GM19238 (cell line): ENCODE results near the gene PTGFRN.

Experiments
- DNase-seq: peaks from one replicate; pipeline ENCODE4 v3.0.0; 2011; ENCODE audit warnings: low spot score; ENCODE audit not compliant: insufficient read length

The PTGFRN gene

DNA sequence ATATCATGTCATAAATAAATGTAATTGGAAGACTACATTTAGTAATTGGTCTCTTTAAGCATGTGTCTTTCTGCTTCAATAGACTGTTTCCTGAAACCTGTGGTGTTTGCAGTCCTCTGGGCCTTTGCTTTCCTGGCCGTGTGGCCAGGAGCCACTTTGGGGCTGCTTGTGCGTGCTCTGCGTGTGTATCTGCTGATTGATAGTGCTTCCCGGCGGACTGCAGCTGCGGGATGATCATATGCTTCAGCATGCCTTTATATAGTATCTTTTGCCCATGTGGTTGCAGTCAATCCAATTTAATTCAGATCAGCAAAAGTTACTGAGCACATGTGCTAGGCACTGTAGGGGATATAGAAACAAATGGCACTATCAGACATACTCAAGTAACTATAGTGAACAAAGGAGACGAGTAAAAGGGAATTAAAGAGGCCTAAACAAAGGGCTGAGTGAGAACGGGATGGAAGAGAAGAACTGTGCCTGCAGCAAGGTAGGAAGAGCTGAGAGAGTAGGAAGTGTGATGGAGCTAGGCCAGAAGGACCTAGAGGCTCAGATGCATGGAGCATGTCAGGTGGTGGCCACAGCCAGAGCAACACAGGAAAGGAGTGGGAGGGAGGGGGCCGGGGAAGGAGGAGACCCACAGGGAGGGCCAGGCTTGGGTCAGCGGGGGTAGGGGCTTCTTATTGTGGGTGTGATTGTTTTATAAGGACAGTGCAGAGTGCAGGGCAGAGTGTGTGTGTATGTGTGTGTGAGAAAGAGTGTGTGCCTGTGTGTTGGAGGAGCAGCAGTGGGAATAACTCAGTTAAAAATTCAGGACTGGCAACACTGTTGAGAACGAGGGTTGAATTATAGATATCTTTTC is 123.2 kb downstream of the PTGFRN start:
- no peak for DNase-seq

DNA sequence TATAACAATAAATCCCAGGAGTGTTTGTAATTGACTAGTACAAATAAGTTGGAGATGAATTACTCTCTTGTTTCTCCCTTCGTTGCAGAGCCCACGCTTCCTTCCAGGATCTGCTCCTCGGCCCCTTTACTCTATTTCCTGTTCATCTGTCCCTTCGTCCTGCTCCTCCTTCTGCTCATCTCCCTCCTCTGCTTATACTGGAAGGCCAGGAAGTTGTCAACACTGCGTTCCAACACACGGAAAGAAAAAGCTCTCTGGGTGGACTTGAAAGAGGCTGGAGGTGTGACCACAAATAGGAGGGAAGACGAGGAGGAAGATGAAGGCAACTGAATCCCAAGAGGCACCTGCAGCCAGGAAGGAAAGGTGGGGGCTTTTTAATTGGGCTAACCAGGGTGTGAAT is 124.1 kb downstream of the PTGFRN start:
- no peak for DNase-seq

DNA sequence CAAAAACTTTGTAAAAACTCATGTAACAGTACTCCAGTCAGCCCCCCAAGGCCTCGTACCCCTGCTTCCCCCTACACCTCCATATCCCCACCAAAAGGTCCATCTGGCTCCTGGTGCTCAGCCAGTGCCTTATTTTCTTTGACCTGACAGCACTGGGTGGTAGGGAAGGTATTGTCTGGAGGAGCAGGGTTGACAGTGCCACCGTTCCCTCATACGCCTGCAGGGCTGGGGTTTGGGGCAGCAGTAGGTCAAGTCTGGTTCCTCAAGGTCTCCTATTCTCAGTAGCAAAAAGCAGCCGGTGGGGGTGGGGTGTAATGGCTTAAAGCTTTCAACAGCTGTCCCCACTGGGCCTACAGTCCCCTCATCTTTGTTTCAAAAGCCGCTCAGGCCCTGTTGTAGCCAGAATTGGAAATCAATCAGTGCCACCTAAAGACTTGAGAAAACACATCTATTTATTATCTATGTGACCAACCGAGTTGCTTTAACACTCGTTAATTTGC is 125.1 kb downstream of the PTGFRN start:
- no peak for DNase-seq

DNA sequence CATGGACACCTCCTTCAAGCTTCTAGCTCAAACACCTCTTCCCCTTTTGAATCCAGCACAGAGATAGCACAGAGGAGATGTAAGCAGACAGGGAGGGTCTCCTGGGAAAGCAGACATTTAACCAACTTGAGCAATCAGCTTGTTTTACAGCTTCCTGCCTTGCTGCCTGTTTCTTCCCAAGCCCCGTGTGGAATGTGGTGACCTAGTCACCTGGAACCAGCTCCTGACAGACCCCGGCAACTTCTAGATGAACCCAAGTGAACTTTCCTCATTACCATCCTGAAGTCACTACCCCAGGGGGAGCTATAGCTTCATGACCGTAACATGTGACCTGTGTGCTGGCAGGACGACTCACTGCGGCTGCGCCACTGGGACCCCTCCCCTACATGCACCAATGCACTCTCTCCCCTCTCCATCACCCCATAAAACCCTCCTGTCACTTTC is 126.3 kb downstream of the PTGFRN start:
- no peak for DNase-seq

DNA sequence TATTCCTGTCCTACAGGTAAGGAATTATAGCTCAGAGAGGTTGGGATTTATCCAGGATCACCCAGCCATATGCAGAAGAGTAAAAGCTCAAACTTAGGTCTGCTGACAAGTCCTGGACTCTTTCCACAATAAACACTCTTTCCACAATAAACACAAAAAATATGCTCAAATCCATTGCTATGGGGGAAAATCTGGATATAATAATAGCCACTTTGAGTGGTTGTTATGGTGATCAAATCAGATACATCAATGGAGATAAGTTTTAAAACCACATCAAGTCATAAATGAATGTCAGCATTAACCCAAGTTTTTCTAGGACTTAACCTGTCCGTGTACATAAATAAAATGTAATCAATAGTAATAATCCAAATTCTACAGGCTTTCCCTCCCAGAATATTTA is 128.1 kb downstream of the PTGFRN start:
- DNase-seq = no peak

DNA sequence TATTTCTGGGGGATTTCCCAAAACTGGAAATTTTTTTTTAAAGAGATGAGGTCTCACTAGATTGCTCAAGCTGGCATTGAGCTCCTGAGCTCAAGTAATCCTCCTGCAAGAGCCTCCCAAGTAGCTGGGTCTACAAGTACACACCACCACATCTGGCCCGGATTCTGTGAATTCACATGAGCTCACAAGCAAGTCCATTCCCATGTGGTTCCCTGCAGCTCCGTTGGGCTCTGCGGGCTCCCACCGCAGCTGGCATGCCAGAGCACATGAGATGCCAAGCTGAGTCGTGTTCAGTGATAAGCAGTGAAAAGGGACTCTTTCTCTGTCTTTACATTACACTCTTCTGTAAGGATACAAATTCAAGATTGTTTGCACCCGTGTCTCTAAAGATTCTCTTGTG is 128.5 kb downstream of the PTGFRN start:
- DNase-seq = no peak
